ENCODE measurements around the gene SCGB1D4.

DNA sequence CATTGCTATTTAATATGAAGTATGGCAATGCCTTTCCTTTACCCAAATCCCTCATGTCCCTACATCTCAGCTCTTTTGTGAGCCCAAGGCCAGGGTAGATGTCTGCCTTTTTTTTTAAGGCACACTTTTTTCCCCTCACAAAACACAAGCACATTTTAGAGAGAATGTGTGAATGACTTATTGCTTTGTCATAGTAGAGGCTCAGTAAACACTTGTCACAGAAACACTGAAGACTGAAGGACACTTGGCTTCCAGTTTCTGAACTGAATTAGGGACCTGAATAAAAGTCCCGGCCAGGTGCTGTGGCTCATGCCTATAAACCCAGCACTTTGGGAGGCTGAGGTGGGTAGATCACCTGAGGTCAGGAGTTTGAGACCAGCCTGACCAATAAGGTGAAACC, 31.8 kb downstream of the SCGB1D4 start:
- TF ChIP-seq POLR2A (IDR thresholded peaks at IDR 0.05; ENCODE audit: low read length) (no peak), GATA1 (IDR thresholded peaks at IDR 0.05; ENCODE audit: low read depth, low read length) (no peak)
